ENCODE data around the gene HSPB9. TPM values are rescaled to one million over a fixed set of nuclear protein-coding genes. Genes with fewer than 3 reads are reported as not detected.

HSPB9 gene
- total and polyA plus RNA-seq, 9 of the 15 experiments (the other 6 are each of a cell fraction or from before 2014, with no cell fraction given) = 0.04 to 0.16 (median 0.08) TPM; not detected in 3

DNA sequence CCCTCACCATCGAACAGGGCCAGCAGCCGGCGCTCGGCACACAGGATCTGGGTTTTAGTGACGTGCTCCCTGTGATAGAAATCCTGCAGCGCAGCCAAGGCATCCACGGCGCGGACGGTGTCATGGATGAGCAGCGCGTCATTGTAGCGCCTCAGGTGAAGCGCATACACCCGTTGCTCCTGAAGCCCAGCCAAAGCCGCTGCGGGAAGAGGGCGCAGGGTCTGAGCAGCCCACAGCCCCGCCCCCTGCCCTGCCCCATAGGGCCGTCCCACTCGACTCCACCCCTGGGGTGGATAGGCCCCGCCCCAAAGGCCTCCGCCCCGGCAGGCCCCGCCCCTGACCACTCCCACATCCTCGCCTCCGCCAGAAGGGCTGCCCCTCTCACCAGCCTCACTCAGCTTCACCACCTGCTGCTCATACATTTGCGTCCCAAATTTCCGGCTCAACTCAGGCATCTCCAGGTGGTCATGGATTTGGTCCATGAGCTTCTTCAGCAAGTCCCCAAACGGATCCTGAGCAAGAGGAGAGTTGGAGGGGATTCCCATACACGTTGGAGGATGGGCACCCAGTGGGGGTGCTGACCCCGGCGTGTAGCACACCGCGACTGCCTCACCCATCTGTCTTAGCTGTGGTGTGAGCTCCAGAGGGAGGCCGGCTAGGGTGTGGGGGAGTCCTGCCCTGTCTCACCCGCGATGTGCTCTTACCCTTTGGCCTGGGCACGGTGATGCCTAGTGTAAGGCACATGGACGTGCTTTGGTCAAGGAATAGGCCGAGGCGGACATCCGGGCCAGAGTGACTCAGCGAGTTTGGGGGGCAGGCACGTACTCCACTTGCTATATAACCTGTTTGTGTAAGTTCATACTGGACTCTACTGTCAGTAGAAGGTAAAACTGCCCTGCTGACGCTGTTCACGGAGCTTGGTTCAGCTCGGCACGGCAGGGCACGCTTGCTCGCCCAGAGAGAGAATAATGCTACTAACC lies 14.7 kb upstream of the HSPB9 start (continued):
- no peak for TF ChIP-seq RBM14 (IDR thresholded peaks at IDR 0.05; ENCODE audit: borderline replicate concordance, insufficient read depth, low read depth, low read length)
- TF ChIP-seq ZNF77 (CRISPR knock-in tag; IDR thresholded peaks at IDR 0.05) = no peak
- no peak for TF ChIP-seq DNMT1 (IDR thresholded peaks at IDR 0.05)
- TF ChIP-seq ZBTB17 (CRISPR knock-in tag; IDR thresholded peaks at IDR 0.05) = peak; percentile 55; the same call in 1 of the 2 replicates
- TF ChIP-seq, protein P1, sequence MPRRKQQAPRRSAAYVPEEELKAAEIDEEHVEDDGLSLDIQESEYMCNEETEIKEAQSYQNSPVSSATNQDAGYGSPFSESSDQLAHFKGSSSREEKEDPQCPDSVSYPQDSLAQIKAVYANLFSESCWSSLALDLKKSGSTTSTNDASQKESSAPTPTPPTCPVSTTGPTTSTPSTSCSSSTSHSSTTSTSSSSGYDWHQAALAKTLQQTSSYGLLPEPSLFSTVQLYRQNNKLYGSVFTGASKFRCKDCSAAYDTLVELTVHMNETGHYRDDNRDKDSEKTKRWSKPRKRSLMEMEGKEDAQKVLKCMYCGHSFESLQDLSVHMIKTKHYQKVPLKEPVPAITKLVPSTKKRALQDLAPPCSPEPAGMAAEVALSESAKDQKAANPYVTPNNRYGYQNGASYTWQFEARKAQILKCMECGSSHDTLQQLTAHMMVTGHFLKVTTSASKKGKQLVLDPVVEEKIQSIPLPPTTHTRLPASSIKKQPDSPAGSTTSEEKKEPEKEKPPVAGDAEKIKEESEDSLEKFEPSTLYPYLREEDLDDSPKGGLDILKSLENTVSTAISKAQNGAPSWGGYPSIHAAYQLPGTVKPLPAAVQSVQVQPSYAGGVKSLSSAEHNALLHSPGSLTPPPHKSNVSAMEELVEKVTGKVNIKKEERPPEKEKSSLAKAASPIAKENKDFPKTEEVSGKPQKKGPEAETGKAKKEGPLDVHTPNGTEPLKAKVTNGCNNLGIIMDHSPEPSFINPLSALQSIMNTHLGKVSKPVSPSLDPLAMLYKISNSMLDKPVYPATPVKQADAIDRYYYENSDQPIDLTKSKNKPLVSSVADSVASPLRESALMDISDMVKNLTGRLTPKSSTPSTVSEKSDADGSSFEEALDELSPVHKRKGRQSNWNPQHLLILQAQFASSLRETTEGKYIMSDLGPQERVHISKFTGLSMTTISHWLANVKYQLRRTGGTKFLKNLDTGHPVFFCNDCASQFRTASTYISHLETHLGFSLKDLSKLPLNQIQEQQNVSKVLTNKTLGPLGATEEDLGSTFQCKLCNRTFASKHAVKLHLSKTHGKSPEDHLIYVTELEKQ (CRISPR knock-in tag; IDR thresholded peaks at IDR 0.05) = no peak
- TF ChIP-seq, protein P2, sequence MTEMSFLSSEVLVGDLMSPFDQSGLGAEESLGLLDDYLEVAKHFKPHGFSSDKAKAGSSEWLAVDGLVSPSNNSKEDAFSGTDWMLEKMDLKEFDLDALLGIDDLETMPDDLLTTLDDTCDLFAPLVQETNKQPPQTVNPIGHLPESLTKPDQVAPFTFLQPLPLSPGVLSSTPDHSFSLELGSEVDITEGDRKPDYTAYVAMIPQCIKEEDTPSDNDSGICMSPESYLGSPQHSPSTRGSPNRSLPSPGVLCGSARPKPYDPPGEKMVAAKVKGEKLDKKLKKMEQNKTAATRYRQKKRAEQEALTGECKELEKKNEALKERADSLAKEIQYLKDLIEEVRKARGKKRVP (CRISPR knock-in tag; IDR thresholded peaks at IDR 0.05) = no peak
- TF ChIP-seq, protein P3, sequence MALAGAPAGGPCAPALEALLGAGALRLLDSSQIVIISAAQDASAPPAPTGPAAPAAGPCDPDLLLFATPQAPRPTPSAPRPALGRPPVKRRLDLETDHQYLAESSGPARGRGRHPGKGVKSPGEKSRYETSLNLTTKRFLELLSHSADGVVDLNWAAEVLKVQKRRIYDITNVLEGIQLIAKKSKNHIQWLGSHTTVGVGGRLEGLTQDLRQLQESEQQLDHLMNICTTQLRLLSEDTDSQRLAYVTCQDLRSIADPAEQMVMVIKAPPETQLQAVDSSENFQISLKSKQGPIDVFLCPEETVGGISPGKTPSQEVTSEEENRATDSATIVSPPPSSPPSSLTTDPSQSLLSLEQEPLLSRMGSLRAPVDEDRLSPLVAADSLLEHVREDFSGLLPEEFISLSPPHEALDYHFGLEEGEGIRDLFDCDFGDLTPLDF (CRISPR knock-in tag; IDR thresholded peaks at IDR 0.05) = no peak
- TF ChIP-seq ASH1L (IDR thresholded peaks at IDR 0.05; ENCODE audit: borderline replicate concordance, low read depth, partially characterized antibody) = no peak
- no peak for TF ChIP-seq MAFK (IDR thresholded peaks at IDR 0.05; ENCODE audit: low read length)
- TF ChIP-seq, protein P4, sequence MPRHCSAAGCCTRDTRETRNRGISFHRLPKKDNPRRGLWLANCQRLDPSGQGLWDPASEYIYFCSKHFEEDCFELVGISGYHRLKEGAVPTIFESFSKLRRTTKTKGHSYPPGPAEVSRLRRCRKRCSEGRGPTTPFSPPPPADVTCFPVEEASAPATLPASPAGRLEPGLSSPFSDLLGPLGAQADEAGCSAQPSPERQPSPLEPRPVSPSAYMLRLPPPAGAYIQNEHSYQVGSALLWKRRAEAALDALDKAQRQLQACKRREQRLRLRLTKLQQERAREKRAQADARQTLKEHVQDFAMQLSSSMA (CRISPR knock-in tag; IDR thresholded peaks at IDR 0.05) = no peak
- TF ChIP-seq, protein P5, sequence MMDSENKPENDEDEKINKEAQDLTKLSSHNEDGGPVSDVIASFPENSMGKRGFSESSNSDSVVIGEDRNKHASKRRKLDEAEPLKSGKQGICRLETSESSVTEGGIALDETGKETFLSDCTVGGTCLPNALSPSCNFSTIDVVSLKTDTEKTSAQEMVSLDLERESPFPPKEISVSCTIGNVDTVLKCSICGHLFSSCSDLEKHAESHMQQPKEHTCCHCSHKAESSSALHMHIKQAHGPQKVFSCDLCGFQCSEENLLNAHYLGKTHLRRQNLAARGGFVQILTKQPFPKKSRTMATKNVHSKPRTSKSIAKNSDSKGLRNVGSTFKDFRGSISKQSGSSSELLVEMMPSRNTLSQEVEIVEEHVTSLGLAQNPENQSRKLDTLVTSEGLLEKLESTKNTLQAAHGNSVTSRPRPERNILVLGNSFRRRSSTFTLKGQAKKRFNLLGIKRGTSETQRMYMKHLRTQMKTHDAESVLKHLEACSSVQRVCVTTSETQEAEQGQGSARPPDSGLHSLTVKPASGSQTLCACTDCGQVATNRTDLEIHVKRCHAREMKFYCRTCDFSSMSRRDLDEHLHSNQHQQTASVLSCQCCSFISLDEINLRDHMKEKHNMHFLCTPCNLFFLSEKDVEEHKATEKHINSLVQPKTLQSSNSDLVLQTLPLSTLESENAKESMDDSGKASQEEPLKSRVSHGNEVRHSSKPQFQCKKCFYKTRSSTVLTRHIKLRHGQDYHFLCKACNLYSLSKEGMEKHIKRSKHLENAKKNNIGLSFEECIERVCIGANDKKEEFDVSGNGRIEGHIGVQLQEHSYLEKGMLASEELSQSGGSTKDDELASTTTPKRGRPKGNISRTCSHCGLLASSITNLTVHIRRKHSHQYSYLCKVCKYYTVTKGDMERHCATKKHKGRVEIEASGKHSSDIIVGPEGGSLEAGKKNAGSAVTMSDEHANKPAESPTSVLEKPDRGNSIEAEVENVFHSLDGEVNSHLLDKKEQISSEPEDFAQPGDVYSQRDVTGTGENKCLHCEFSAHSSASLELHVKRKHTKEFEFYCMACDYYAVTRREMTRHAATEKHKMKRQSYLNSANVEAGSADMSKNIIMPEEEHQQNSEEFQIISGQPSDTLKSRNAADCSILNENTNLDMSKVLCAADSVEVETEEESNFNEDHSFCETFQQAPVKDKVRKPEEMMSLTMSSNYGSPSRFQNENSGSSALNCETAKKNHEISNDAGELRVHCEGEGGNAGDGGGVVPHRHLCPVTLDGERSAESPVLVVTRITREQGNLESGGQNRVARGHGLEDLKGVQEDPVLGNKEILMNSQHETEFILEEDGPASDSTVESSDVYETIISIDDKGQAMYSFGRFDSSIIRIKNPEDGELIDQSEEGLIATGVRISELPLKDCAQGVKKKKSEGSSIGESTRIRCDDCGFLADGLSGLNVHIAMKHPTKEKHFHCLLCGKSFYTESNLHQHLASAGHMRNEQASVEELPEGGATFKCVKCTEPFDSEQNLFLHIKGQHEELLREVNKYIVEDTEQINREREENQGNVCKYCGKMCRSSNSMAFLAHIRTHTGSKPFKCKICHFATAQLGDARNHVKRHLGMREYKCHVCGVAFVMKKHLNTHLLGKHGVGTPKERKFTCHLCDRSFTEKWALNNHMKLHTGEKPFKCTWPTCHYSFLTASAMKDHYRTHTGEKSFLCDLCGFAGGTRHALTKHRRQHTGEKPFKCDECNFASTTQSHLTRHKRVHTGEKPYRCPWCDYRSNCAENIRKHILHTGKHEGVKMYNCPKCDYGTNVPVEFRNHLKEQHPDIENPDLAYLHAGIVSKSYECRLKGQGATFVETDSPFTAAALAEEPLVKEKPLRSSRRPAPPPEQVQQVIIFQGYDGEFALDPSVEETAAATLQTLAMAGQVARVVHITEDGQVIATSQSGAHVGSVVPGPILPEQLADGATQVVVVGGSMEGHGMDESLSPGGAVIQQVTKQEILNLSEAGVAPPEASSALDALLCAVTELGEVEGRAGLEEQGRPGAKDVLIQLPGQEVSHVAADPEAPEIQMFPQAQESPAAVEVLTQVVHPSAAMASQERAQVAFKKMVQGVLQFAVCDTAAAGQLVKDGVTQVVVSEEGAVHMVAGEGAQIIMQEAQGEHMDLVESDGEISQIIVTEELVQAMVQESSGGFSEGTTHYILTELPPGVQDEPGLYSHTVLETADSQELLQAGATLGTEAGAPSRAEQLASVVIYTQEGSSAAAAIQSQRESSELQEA (IDR thresholded peaks at IDR 0.05; ENCODE audit: low read depth) = no peak
